GM08714 (cell line): ENCODE results near the gene RIN1.
"Not testable (repeated sequence)": the region's sequence is repeated elsewhere in the genome, so short reads cannot be mapped to it uniquely, and the experiment has no call there.

Experiments
- H3K4me3 ChIP-seq: fragments of 200-500 bp; sonication (Bioruptor generic); 2 replicates; pipeline ENCODE4 v1.5.1; 2014; ENCODE audit warnings: mild to moderate bottlenecking, low read length, inconsistent platforms
- ZNF274 ChIP-seq: IDR thresholded peaks from 2 replicates; pipeline ENCODE4 v1.6.1; 2012; ENCODE audit warnings: mild to moderate bottlenecking, low read depth, low read length

The RIN1 gene

DNA sequence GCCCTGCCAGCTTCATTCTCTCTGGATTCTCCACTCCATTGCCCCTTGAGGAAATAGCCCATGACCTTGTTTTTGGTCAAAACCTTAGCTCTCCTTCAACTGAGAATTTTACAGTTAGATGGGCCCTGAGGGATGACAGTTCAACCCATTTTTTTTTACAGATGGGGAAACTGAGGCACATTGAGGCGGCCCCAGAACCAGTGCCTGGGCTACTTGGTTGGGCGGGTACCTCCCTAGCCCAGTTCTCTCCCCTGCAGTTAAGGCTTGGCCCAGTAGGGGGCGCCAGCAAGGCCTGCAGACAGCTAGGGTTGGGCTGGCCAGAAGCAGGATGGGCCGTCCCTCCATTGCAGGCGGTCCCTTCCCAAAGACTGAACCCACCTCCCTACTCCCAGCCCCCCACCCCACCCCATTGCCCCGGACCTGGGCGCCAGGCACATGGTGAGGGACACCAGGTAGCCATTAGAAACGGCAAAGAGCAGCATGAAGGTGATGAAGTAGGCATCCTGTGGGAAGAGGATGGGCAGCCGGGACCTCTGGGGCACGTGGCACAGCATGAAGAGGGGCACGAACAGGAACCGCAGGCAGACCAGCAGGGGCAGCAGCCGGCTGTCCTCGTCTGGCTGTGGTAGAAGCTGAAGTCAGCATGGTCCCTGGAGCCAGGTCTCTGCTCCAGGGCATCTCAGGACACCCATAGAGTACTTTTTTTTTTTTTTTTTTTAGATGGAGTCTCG is 27.7 kb upstream of the RIN1 start:
- TF ChIP-seq ZNF274, result no peak
- H3K4me3 ChIP-seq, result no peak overlapping the region

- no peak overlapping the region for H3K4me3 ChIP-seq
- TF ChIP-seq ZNF274, result no peak
These were observed 27.0 kb upstream of the RIN1 start for GRCh38 chr11:66363187-66363601.

- TF ChIP-seq ZNF274, result no peak
- H3K4me3 ChIP-seq, result no peak overlapping the region
These were observed 26.4 kb upstream of the RIN1 start for GRCh38 chr11:66362481-66363147.

DNA sequence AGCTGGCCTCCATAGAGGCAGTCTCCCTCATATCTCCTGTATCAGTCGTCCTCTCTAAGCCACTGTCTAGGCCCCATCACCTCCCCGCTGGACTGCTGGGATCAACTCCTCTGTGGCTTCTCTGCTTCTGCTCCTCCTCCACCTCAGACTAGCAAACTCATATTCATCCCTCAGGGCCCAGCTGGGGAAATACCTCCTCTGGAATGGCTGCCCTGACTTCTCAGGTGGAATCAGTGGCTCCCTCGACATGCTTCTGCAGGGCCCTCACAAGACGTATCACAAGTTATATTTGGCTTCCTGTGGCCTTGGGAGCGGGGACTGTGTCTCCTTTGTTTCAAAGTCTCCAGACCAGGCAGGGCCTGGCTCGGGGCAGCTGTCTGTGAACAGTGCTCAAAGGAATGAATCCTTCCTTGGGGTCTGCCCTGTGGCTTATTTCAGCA is 25.3 kb upstream of the RIN1 start:
- no peak for TF ChIP-seq ZNF274
- H3K4me3 ChIP-seq, result no peak overlapping the region

DNA sequence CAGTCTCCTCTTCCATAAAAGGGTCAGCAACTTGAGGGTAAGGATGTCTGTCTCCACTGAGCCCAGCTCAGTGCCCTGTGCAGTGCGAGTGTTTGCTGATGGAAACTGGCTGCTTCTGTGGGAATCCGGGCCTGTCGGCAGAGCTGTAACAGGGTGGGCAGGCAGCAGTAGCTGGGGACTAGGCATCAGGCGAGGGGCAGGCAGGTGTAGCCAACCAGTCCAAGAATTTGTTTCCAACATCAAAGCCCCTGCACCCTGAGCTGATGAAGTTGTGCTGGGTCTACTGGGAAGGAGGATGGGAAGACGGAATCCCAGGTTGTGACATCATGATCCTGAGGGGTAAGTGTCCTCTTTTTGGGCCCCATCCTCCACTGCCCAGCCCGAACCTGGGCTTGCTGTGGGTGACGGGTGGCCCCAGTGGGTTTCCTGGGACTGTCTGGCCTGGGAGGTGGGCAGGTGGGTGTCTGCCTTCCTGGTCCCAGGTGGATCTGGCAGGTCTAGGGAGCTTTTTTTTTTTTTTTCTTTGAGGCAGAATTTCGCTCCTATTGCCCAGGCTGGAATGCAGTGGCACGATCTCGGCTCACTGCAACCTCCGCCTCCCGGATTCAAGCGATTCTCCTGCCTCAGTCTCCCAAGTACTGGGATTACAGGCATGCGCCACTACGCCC is 24.3 kb upstream of the RIN1 start:
- TF ChIP-seq ZNF274, result no peak
- no peak overlapping the region for H3K4me3 ChIP-seq

DNA sequence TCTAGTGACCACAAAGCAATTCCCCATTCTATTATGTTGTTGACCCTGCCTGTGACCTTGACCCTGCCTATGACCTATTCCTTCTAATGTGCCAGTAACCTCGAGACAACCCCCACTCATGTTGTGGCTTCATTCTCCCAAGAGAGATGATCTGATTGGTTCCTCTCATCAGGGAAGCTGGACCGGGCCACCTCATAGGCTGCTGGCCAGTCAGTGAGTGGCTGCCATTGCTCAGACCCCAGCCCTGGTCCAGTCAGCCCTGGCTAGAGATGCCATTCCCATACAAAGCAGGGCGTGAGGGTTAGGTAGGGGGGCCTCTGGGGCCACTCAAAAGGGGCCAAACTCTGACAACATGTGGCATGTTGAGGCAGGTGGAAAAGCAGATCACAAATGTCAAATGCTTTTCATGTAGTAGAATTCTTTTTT is 23.4 kb upstream of the RIN1 start:
- H3K4me3 ChIP-seq, result no peak overlapping the region
- no peak for TF ChIP-seq ZNF274

DNA sequence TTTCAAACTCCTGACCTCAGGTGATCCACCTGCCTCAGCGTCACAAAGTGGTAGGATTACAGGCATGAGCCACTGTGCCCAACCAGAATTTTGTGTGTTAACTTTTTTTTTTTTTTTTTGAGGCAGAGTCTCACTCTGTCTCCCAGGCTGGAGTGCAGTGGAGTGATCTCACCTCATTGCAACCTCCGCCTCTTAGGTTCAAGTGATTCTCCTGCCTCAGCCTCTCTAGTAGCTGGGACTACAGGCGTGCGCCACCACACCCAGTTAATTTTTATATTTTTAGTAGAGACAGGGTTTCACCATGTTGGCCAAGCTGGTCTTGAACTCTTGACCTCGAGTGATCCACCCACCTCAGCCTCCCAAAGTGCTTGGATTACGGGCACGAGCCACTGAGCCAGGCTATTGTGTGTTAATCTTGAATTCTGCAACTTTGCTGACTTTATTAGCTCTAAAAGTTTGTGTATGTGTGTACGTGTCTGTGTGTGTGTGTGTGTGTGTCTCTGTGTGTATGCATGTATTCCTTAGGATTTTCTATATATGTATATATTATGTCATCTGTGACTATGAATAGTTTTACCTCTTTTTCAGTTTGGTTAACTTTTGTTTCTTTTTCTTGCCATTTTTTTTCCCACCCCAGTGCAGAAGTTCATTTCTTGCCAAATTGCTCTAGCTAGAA is 14.5 kb upstream of the RIN1 start:
- not testable (repeated sequence) for H3K4me3 ChIP-seq

DNA sequence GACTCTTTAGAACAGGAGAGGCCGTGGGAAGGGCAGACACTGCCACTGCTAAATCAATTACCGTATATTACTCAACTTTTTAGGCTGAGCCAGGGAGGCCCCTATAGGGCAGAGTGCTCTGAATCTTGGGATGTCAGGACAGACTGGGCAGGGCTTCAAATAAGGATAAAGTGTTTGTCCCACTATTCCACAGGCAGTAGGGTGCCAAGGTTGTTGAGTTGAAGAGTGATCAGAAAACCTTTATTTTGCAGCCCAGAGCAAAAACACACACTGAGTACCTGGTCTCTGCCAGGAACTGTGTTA is 12.8 kb upstream of the RIN1 start:
- no peak for TF ChIP-seq ZNF274
- H3K4me3 ChIP-seq, result no peak overlapping the region

- peak within 1 kb of the TSS; percentile 95 for H3K4me3 ChIP-seq
- no peak for TF ChIP-seq ZNF274
These were observed 11.4 kb upstream of the RIN1 start, which contains the start of gene B4GAT1 for GRCh38 chr11:66347425-66348276. B4GAT1 (minus strand) TSS chr11:66347629; CDS start chr11:66347545, 84 bp downstream.

- TF ChIP-seq ZNF274, result no peak
- peak overlapping the region; percentile 95 for H3K4me3 ChIP-seq
These were observed 10.5 kb upstream of the RIN1 start for GRCh38 chr11:66346476-66347424.

GRCh38 chr11:66345316-66345649 is 9.0 kb upstream of the RIN1 start:
- H3K4me3 ChIP-seq, result peak overlapping the region; percentile 37; the same call in 1 of the 2 replicates

DNA sequence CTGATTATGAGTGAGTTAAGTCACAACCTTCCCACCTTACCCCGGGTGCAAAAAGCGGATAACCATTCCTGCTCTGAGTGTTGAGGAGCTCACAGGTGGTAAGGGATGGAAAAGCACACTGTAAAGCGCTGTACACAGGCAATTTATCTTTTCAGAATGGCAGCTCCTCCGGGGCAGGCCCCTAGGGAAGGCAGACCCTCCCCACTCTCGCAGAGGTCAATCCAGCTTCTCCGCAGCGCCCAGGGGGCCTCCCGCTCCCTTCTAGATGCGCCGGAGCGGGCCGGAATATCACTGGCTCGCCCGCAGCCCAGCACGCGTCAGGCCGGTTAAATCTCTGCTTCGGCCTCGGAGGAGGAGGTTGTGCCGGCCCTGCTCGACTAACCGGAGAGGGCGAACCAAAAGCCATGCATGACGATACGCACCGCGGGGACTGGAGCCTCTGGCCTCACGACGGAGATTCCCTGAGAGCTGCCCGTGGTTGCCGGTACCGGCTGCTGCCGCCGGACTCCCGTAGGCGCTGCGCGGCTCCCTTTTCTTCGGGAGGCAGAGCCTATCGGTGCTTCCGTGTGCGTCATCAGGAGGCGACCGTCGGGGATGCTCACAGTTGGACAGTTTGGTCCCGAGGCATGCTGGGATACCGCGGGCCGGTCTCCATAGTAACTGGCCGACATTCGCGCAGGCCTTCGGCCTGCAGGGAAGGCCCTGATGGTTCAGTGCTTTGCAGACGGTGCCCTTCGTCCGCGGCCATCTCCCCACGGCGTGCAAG is 8.5 kb upstream of the RIN1 start, which contains the start of gene BRMS1:
TSS of gene BRMS1 (minus strand) at position 555 of the 766 bp plus-strand sequence. CDS start 2,870 bp downstream, outside the sequence.
- H3K4me3 ChIP-seq, result peak within 1 kb of the TSS; percentile 98
- no peak for TF ChIP-seq ZNF274

More at GRCh38 chr11:66345316-66345649, 9.0 kb upstream of the RIN1 start:
- TF ChIP-seq ZNF274, result no peak
